ENCODE results near the gene ANKRD33B. TPM values are rescaled to one million over a fixed set of nuclear protein-coding genes. Genes with fewer than 3 reads are reported as not detected.
"Not testable (repeated sequence)": the region's sequence is repeated elsewhere in the genome, so short reads cannot be mapped to it uniquely, and the experiment has no call there.

The ANKRD33B gene
- total RNA-seq, 2 experiments from 2014 or later, result 4.6 to 4.9 TPM

DNA sequence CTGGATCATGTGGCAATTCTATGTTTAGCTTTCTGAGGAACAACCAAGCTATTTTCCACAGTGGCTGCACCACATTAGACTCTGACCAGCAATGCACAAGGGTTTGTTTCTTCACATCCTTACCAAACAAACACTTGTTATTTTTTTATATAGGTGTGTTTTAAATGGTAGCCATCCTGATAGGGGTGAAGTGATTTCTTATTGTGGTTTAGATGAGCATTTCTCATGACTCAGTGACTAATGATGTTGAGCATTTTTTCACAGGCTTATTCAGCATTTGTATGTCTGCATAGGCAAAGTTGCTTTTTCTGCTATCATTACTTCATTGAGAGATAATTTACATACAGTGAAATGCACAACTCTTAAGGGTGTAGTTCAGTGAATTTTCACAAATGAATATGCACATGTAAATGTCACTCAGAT, 36.0 kb downstream of the ANKRD33B start:
- CTCF ChIA-PET, result interaction anchor here (0.6 to 1.7 kb wide), 2 partner anchors 28 to 74 kb away, joined by 3 to 4 read pairs; no protein-coding TSS in a partner anchor
- Mint-ChIP-seq H3K4me1 (peaks cover 42% of the 10 kb centered on the region), H3K9me3 (ENCODE audit: low read depth) (peaks cover 4% of the 10 kb centered on the region), H3K4me3 (no peak overlapping the region), H3K27me3 (peaks cover 4% of the 10 kb centered on the region), H3K36me3 (ENCODE audit: low read depth) (no peaks in the 10 kb centered on the region), H3K27ac (no peak overlapping the region)
- POLR2A ChIA-PET, result no interaction called here
- DNase-seq, result no peak
- intact Hi-C loops (cut with DNase I, micrococcal nuclease), result loop anchor here (1.0 to 10.0 kb wide), 5 partner anchors 21 to 245 kb away; partner anchors contain the start of genes ANKRD33B (in 2 of the 2) and MARCHF6 (in 1 of the 2)
- ATAC-seq, result no peak

DNA sequence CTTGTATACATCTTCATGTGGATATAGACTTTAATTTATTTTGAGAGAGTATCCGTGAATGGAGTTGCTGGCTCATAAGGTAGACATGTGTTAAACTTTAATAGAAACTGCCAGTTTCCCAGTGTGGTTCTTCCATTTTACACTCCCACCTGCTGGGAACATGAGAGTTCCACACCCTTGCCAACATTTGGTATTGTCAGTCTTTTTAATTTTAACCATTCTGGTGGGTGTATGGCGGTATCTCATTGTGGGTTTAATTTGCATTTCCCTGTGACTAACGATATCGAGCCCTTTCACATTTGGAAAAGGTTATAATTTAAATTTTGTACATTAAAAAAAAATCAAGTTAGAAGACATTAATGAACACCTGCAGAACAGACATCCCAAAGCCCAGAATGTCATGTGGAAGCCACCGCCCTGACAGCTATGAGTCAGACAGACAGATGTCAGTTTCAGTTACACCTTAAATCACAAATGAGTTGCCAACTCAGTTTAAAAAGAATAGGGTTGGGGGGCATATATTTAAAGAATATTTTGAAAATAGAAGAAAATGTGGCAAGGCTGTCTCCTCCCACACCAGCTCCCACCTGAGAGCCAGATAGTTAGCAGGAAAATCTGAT, 36.9 kb downstream of the ANKRD33B start:
- ChIA-PET CTCF (interaction anchor here (1.7 kb wide), 1 partner anchor 27 kb away, joined by 4 read pairs; no protein-coding TSS in a partner anchor), POLR2A (no interaction called here)
- Mint-ChIP-seq H3K4me3 (no peak overlapping the region), H3K9me3 (ENCODE audit: low read depth) (peaks cover 4% of the 10 kb centered on the region), H3K27ac (no peak overlapping the region), H3K36me3 (ENCODE audit: low read depth) (no peaks in the 10 kb centered on the region), H3K27me3 (peaks cover 5% of the 10 kb centered on the region), H3K4me1 (peaks cover 34% of the 10 kb centered on the region)
- DNase-seq, result peak; percentile 60
- intact Hi-C loops (cut with DNase I, micrococcal nuclease), result loop anchor here (1.0 to 2.0 kb wide), 2 partner anchors 21 to 36 kb away; partner anchors contain the start of gene ANKRD33B (in 1 of the 2)
- peak; percentile 68 for ATAC-seq

DNA sequence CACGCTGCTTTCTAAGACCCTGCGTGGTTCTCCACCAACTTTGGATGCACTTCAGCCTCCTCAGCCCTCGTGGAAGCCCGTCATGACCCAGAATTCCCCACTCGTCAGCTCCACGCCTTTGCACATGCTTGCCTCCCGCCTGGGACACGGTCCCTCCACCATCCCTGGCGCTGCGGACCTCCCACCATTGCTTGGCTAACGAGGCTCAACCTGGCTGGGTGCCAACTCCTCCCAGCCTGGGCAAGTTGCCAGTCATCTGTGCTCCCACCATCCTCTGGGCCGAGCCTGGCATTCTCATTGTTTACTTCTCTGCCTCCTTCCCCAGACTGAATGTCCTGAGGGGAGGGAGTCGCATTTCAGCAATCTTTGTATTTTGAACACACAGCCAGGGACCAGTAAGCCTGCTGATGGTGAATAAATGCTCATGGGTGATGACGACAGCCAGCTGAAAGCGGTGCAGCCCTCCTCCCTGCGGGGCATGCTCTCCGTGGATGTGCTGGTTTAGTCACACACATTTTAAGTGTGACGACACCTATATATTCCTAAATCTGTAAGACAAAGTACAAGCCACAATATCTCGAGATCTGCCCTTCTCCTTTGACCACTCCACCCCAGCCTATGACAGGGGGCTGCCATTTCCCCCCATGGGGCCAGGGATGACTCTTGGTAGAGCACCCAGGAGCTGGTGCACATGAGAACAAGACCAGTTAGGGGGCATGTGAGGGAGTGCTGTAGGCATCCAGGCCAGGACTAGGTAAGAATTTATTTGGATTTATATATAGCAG, 37.6 kb downstream of the ANKRD33B start:
- no peaks in the 10 kb centered on the region for H3K36me3 Mint-ChIP-seq (ENCODE audit: low read depth)
- no peak overlapping the region for H3K4me3 Mint-ChIP-seq
- CTCF ChIA-PET, result interaction anchor here (1.7 kb wide), 1 partner anchor 26 kb away, joined by 4 read pairs; no protein-coding TSS in a partner anchor

DNA sequence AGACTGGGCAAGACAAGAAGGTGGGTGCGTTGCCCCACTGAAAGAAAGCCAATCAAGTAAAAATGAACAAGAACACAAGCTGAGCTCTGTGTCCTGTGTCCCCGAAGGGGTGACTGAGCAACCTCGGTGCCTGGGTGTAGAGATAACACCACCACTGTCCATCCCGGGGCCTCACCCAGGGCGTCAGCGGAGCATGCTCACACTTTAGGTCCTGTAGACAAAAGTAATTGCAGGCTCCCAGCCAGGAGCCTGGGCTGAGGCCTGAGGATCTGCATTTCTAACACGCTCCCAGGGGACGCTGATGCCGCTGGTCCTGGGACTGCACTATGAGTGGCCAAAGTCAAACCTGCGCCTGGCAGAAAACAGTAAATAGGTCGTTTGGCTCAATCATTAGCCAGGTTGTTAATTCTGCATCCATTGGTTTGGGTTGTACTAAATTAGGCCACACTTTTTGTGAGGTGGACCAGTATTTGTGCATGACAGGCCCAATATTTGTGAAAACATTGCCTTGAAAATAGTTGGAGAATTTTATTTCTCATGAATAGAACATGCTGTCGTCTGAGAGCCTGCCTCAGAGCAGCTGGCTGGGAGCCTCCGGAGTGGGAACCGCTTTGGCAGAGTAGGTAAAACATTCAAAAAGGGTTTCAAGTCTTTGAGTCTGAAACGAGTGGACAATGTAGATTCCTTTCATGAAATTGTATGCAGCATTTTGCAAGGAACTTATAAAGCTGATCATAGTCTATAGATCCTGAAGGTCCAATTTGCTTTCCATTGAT, 38.3 kb downstream of the ANKRD33B start:
- Mint-ChIP-seq H3K4me3 (no peak overlapping the region), H3K9me3 (ENCODE audit: low read depth) (peaks cover 4% of the 10 kb centered on the region), H3K36me3 (ENCODE audit: low read depth) (no peaks in the 10 kb centered on the region), H3K27me3 (peaks cover 7% of the 10 kb centered on the region), H3K27ac (no peak overlapping the region), H3K4me1 (peaks cover 25% of the 10 kb centered on the region)
- ChIA-PET POLR2A (no interaction called here), CTCF (interaction anchor here (0.7 to 0.9 kb wide), 3 partner anchors 7 to 26 kb away, joined by 3 to 6 read pairs (median 3); no protein-coding TSS in a partner anchor)
- intact Hi-C loops (cut with DNase I, micrococcal nuclease), result no loop called here
- no peak for DNase-seq
- no peak for ATAC-seq

More for the DNA sequence above, 37.6 kb downstream of the ANKRD33B start:
- intact Hi-C loops (cut with DNase I, micrococcal nuclease), result loop anchor here in 1 of 2 experiments (2.0 kb wide), 1 partner anchor 37 kb away; the partner anchor contains the start of gene ANKRD33B
- ATAC-seq, result peak; percentile 61
- H3K27me3 Mint-ChIP-seq, result peaks cover 6% of the 10 kb centered on the region
- H3K4me1 Mint-ChIP-seq, result peaks cover 27% of the 10 kb centered on the region
- POLR2A ChIA-PET, result no interaction called here
- no peak overlapping the region for H3K27ac Mint-ChIP-seq
- H3K9me3 Mint-ChIP-seq (ENCODE audit: low read depth), result peaks cover 4% of the 10 kb centered on the region
- peak; percentile 19 for DNase-seq

DNA sequence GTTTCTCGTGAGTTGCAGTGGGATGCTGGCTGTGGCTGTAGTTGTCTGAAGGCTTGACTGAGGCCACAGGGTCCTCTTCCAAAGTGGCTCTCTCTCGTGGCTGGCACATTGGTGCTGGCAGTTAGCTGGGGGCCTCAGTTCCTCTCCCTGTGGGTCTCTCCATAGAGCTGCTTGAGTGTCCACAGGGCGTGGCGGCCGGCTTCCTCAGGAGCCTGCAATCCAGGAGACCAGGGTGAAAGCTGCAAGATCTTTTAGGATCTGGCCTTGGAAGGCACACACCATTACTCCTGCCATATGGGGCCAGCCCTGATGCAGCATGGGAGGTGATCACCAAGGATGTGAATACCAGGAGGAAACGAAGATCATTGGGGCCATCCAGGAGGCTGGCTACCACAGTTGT, 41.1 kb downstream of the ANKRD33B start:
- ATAC-seq (no peak), DNase-seq (no peak)
- Mint-ChIP-seq H3K27me3 (peaks cover 11% of the 10 kb centered on the region), H3K36me3 (ENCODE audit: low read depth) (no peaks in the 10 kb centered on the region), H3K9me3 (ENCODE audit: low read depth) (peaks cover 4% of the 10 kb centered on the region), H3K4me3 (no peak overlapping the region), H3K4me1 (peaks cover 29% of the 10 kb centered on the region), H3K27ac (no peak overlapping the region)
- ChIA-PET CTCF (no interaction called here), POLR2A (no interaction called here)
- intact Hi-C loops (cut with DNase I, micrococcal nuclease), result no loop called here

DNA sequence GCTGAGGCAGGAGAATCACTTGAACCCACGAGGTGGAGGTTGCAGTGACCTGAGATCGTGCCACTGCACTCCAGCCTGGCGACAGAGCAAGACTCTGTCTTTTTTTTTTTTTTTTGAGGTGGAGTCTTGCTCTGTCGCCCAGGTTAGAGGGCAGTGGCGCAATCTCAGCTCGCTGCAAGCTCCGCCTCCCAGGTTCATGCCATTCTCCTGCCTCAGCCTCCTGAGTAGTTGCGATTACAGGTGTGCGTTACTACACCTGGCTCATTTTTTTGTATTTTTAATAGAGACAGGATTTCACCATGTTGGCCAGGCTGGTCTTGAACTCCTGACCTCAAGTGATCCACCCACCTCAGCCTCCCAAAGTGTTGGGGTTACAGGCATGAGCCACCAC, 42.8 kb downstream of the ANKRD33B start:
- H3K4me3 Mint-ChIP-seq, result not testable (repeated sequence)
- ChIA-PET POLR2A (interaction anchor here (0.6 kb wide), 1 partner anchor 9 kb away, joined by 4 read pairs; no protein-coding TSS in a partner anchor), CTCF (interaction anchor here (0.9 to 1.7 kb wide), 2 partner anchors 11 to 154 kb away, joined by 4 to 5 read pairs; no protein-coding TSS in a partner anchor)

DNA sequence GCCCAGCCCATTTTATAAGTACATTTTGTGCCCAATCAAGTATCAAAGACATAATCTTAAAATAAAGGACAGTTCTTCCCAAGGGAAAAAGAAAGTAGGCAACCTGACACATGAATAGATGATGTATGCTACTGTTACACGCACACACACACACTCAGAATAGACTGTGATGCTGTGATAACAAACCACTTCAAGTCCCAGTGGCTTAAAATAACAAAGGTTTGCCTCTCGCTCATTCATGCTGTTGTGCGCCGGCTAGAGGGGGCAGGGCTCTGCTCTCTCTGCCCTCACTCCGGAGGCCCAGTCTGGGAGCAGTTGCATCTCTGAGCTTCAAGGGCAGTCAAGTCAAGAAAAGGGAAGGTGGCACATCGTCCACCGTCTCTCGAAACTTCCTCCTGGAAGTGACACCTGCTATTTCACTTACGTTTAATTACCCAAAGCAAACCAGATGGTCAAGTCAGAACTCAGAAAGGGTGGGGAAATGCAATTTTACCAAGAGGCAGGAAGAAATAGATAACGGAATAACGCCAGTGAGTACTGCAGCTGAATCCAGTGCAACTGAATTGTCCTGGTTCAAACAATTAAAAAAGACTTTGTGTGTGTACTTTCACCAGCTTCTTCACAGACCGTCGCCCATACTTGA, 43.3 kb downstream of the ANKRD33B start:
- Mint-ChIP-seq H3K36me3 (ENCODE audit: low read depth) (no peaks in the 10 kb centered on the region), H3K27me3 (peaks cover 11% of the 10 kb centered on the region), H3K27ac (no peak overlapping the region), H3K4me3 (no peak overlapping the region), H3K4me1 (peaks cover 14% of the 10 kb centered on the region), H3K9me3 (ENCODE audit: low read depth) (no peaks in the 10 kb centered on the region)
- ChIA-PET CTCF (interaction anchor here (0.6 to 2.1 kb wide), 7 partner anchors 10 to 155 kb away, joined by 3 to 7 read pairs (median 4); no protein-coding TSS in a partner anchor), POLR2A (interaction anchor here (0.6 kb wide), 1 partner anchor 159 kb away, joined by 3 read pairs; no protein-coding TSS in a partner anchor)
- DNase-seq (peak; percentile 27), ATAC-seq (peak; percentile 77)
- intact Hi-C loops (cut with DNase I, micrococcal nuclease), result no loop called here

More for the DNA sequence above, 42.8 kb downstream of the ANKRD33B start:
- ATAC-seq; H3K27ac Mint-ChIP-seq; intact Hi-C loops (cut with DNase I, micrococcal nuclease); DNase-seq; H3K36me3 Mint-ChIP-seq (ENCODE audit: low read depth); H3K9me3 Mint-ChIP-seq (ENCODE audit: low read depth): not testable (repeated sequence)
- H3K4me1 Mint-ChIP-seq, result peaks cover 15% of the 10 kb centered on the region
- H3K27me3 Mint-ChIP-seq, result peaks cover 11% of the 10 kb centered on the region

DNA sequence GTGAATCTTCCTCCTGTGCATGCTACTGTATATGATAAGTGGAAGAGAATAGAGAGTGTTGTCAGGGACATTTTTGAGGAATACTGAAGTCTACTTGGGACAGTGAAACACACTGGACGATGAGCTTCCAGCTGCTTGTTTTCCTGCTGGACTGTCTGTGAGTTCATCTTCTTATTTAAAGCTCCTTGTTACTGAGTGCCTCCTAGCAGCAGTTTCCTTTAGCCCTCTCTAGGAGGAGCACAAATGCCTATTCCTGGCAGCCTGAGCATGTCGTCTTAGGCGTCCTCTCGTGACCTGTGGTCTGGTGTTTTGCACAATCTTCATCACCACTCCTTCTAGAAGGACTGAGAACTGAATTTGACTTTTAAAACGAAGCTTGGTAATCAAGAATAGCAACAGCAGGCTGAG, 43.8 kb downstream of the ANKRD33B start:
- Mint-ChIP-seq H3K4me1 (peaks cover 14% of the 10 kb centered on the region), H3K36me3 (ENCODE audit: low read depth) (no peaks in the 10 kb centered on the region), H3K4me3 (no peak overlapping the region), H3K27me3 (peaks cover 11% of the 10 kb centered on the region), H3K27ac (no peak overlapping the region), H3K9me3 (ENCODE audit: low read depth) (no peaks in the 10 kb centered on the region)
- DNase-seq, result peak; percentile 19
- intact Hi-C loops (cut with DNase I, micrococcal nuclease), result no loop called here
- CTCF ChIA-PET, result interaction anchor here (0.6 to 2.1 kb wide), 7 partner anchors 11 to 155 kb away, joined by 3 to 7 read pairs (median 3); no protein-coding TSS in a partner anchor
- POLR2A ChIA-PET, result interaction anchor here (0.6 kb wide), 1 partner anchor 159 kb away, joined by 3 read pairs; no protein-coding TSS in a partner anchor
- ATAC-seq, result peak; percentile 55

DNA sequence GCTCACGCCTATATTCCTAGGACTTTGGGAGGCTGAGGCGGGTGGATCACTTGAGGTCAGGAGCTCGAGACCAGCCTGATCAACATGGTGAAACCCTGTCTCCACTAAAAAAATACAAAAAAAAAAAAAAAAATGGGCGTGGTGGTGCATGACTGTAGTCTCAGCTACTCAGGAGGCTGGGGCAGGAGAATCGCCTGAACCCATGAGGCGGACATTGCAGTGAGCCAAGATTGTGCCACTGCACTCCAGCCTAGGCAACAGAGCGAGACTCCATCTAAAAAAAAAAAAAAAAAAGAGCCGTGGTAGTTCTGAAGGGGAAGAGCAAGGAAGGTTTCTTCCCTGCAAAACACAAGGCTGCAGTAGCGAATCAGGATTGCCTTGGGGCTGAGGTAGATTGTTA, 44.2 kb downstream of the ANKRD33B start:
- ATAC-seq; DNase-seq; H3K36me3 Mint-ChIP-seq (ENCODE audit: low read depth); intact Hi-C loops (cut with DNase I, micrococcal nuclease); H3K9me3 Mint-ChIP-seq (ENCODE audit: low read depth); H3K4me3 Mint-ChIP-seq; H3K27ac Mint-ChIP-seq: not testable (repeated sequence)
- ChIA-PET POLR2A (interaction anchor here (0.6 kb wide), 2 partner anchors 160 to 414 kb away, joined by 3 to 6 read pairs; no protein-coding TSS in a partner anchor), CTCF (interaction anchor here (0.6 to 2.1 kb wide), 6 partner anchors 10 to 156 kb away, joined by 3 to 7 read pairs (median 4); no protein-coding TSS in a partner anchor)
- peaks cover 14% of the 10 kb centered on the region for H3K4me1 Mint-ChIP-seq
- peaks cover 11% of the 10 kb centered on the region for H3K27me3 Mint-ChIP-seq

DNA sequence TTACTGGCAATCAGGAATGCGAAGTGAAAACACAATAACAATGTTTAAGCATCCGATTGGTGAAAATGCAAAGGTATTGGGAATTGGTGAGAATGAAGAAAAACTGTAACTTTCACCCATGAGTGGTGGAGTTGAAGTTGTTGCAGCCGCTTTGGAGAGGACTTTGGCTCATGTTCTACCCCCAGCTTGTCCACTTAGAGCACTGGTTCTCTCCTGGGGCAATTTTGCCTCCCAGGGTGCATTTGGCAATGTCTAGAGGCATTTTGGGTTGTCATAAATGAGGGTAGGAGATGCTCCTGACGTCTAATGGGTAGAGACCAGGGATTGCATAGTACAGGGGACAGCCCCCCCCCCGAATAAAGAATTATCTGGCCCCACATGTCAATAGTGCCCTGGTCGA, 46.2 kb downstream of the ANKRD33B start:
- ATAC-seq, result no peak
- intact Hi-C loops (cut with DNase I, micrococcal nuclease), result no loop called here
- Mint-ChIP-seq H3K36me3 (ENCODE audit: low read depth) (no peaks in the 10 kb centered on the region), H3K27ac (no peak overlapping the region), H3K27me3 (peaks cover 11% of the 10 kb centered on the region), H3K4me1 (peaks cover 14% of the 10 kb centered on the region), H3K9me3 (ENCODE audit: low read depth) (no peaks in the 10 kb centered on the region), H3K4me3 (no peak overlapping the region)
- no peak for DNase-seq
- ChIA-PET CTCF (no interaction called here), POLR2A (interaction anchor here (0.7 kb wide), 1 partner anchor 103 kb away, joined by 4 read pairs; no protein-coding TSS in a partner anchor)
